SU-DHL-6 (cell line): Measurements from ENCODE around the gene HOXC11.

Experiments used
- EZH2phosphoT487 ChIP-seq: fragments of 200-600 bp; sonication (generic), shearing (Covaris generic); conservative IDR thresholded peaks from 2 replicates; pipeline ENCODE4 v1.6.1; 2018; ENCODE audit warnings: mild to moderate bottlenecking, antibody characterized with exemption, low read length, moderate library complexity, mixed read lengths
- TF ChIP-seq, protein P1 (sequence below): fragments of 200-600 bp; sonication (generic); IDR thresholded peaks from one replicate; pipeline ENCODE4 v1.5.1; 2017; ENCODE audit warnings: antibody characterized with exemption, mild to moderate bottlenecking, low read length, moderate library complexity; ENCODE audit not compliant: insufficient read depth, poor library complexity, severe bottlenecking

DNA sequence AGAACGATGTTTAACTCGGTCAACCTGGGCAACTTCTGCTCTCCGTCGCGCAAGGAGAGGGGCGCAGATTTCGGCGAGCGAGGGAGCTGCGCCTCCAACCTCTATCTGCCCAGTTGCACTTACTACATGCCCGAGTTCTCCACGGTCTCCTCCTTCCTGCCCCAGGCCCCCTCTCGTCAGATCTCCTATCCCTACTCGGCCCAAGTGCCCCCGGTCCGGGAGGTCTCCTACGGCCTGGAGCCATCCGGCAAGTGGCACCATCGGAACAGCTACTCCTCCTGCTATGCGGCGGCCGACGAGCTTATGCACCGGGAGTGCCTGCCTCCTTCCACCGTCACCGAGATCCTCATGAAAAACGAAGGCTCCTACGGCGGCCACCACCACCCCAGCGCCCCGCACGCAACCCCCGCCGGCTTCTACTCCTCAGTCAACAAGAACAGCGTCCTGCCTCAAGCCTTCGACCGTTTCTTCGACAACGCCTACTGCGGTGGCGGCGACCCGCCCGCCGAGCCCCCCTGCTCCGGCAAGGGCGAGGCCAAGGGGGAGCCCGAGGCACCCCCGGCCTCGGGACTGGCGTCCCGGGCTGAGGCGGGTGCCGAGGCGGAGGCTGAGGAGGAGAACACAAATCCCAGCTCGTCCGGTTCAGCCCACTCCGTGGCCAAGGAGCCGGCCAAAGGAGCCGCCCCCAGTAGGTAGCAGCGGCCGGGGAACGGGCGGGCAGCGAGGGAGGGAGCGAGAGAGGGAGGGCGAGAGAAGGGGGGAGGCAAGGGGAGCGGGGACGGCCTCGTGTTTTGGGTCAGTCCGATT lies 513 bp downstream of the HOXC11 start:
- TF ChIP-seq, protein P1, sequence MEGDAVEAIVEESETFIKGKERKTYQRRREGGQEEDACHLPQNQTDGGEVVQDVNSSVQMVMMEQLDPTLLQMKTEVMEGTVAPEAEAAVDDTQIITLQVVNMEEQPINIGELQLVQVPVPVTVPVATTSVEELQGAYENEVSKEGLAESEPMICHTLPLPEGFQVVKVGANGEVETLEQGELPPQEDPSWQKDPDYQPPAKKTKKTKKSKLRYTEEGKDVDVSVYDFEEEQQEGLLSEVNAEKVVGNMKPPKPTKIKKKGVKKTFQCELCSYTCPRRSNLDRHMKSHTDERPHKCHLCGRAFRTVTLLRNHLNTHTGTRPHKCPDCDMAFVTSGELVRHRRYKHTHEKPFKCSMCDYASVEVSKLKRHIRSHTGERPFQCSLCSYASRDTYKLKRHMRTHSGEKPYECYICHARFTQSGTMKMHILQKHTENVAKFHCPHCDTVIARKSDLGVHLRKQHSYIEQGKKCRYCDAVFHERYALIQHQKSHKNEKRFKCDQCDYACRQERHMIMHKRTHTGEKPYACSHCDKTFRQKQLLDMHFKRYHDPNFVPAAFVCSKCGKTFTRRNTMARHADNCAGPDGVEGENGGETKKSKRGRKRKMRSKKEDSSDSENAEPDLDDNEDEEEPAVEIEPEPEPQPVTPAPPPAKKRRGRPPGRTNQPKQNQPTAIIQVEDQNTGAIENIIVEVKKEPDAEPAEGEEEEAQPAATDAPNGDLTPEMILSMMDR, result no peak
- no peak for TF ChIP-seq EZH2phosphoT487
